Osteocyte (in vitro differentiated cells): Measurements from ENCODE around the gene RETREG3. TPM values are rescaled to one million over a fixed set of nuclear protein-coding genes. Genes with fewer than 3 reads are reported as not detected.
A peak's percentile ranks its signal among the peaks of the same experiment; 100 is the strongest.
"Not testable (repeated sequence)": the region's sequence is repeated elsewhere in the genome, so short reads cannot be mapped to it uniquely, and the experiment has no call there.

Experiments used
- DNase-seq: peaks from one replicate; pipeline ENCODE4 v3.0.0; 2021; ENCODE audit warnings: mixed read lengths; ENCODE audit not compliant: unreplicated experiment; ENCODE audit errors: extremely low spot score
- H3K27ac Mint-ChIP-seq: one replicate; pipeline ENCODE4 v1.8.0; 2021; ENCODE audit warnings: mild to moderate bottlenecking, mixed read lengths; ENCODE audit not compliant: unreplicated experiment
- H3K27me3 Mint-ChIP-seq: one replicate; pipeline ENCODE4 v1.8.0; 2021; ENCODE audit warnings: mixed read lengths; ENCODE audit not compliant: unreplicated experiment
- H3K36me3 Mint-ChIP-seq: one replicate; pipeline ENCODE4 v1.8.0; 2021; ENCODE audit warnings: mixed read lengths; ENCODE audit not compliant: unreplicated experiment
- H3K4me1 Mint-ChIP-seq: one replicate; pipeline ENCODE4 v1.8.0; 2021; ENCODE audit warnings: mixed read lengths; ENCODE audit not compliant: unreplicated experiment
- H3K4me3 Mint-ChIP-seq: one replicate; pipeline ENCODE4 v1.8.0; 2021; ENCODE audit warnings: mild to moderate bottlenecking, moderate library complexity, mixed read lengths; ENCODE audit not compliant: unreplicated experiment
- H3K9me3 Mint-ChIP-seq: one replicate; pipeline ENCODE4 v1.8.0; 2021; ENCODE audit warnings: mixed read lengths; ENCODE audit not compliant: unreplicated experiment
- total RNA-seq: library from RNA; stranded (reverse); gene quantifications from 2 replicates; pipeline ENCODE4 v1.2.1, GENCODE V29; 2021
- TF ChIP-seq, protein P1 (sequence below): fragments of 200-600 bp; sonication (generic); IDR thresholded peaks from 2 replicates; pipeline ENCODE4 v1.5.0; 2021; ENCODE audit warnings: antibody characterized with exemption, mild to moderate bottlenecking, moderate library complexity

Gene RETREG3
- total RNA-seq, 1 donor from 2014 or later: 80.1 TPM

DNA sequence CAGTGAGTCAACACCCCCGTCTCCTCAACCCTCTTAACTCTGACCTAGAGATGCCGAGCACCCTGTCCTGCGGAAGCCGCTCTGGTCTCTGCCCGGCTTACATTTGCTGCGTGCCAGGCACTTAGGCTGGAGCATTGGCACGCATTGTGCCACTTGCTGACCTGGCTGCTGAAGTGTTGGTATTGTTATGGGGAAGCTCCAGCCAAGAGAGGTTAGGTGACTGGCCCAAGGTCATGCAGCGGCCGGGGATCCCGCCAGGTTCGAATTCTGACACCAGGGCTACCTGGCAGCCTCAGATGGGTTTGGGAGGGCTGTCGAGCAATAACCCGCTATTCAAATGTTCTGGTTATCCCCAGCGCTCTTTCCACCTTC lies 61.5 kb downstream of the RETREG3 start:
- Mint-ChIP-seq H3K4me1 (peaks cover 3% of the 10 kb centered on the region), H3K27me3 (no peaks in the 10 kb centered on the region), H3K9me3 (no peaks in the 10 kb centered on the region), H3K36me3 (peaks cover 10% of the 10 kb centered on the region), H3K27ac (no peak overlapping the region), H3K4me3 (no peak overlapping the region)
- TF ChIP-seq, protein P1, sequence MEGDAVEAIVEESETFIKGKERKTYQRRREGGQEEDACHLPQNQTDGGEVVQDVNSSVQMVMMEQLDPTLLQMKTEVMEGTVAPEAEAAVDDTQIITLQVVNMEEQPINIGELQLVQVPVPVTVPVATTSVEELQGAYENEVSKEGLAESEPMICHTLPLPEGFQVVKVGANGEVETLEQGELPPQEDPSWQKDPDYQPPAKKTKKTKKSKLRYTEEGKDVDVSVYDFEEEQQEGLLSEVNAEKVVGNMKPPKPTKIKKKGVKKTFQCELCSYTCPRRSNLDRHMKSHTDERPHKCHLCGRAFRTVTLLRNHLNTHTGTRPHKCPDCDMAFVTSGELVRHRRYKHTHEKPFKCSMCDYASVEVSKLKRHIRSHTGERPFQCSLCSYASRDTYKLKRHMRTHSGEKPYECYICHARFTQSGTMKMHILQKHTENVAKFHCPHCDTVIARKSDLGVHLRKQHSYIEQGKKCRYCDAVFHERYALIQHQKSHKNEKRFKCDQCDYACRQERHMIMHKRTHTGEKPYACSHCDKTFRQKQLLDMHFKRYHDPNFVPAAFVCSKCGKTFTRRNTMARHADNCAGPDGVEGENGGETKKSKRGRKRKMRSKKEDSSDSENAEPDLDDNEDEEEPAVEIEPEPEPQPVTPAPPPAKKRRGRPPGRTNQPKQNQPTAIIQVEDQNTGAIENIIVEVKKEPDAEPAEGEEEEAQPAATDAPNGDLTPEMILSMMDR: no peak
- DNase-seq: no peak

DNA sequence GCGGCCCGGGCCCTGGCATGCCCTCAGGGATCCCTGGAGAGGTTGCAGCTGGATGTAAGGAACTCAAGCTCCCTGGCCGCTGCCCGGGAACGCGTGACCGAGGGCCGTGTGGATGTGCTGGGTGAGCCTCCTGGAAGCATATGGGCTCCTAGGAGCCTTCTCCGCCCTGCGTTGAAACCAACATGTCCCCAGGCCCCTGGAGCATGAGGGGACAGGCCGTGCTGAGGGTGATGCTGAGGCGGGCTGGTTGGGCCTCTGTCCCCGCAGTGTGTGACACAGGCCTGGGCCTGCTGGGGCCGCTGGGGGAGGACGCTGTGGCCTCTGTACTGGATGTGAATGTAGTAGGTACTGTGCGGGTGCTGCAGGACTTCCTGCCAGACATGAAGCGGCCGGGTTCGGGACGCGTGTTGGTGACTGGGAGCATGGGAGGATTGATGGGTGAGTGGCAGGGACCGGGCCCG lies 62.1 kb downstream of the RETREG3 start:
- Mint-ChIP-seq H3K27me3 (no peaks in the 10 kb centered on the region), H3K36me3 (peaks cover 10% of the 10 kb centered on the region), H3K27ac (no peak overlapping the region), H3K4me3 (no peak overlapping the region), H3K9me3 (no peaks in the 10 kb centered on the region), H3K4me1 (peaks cover 3% of the 10 kb centered on the region)
- TF ChIP-seq, protein P1: no peak
- no peak for DNase-seq

DNA sequence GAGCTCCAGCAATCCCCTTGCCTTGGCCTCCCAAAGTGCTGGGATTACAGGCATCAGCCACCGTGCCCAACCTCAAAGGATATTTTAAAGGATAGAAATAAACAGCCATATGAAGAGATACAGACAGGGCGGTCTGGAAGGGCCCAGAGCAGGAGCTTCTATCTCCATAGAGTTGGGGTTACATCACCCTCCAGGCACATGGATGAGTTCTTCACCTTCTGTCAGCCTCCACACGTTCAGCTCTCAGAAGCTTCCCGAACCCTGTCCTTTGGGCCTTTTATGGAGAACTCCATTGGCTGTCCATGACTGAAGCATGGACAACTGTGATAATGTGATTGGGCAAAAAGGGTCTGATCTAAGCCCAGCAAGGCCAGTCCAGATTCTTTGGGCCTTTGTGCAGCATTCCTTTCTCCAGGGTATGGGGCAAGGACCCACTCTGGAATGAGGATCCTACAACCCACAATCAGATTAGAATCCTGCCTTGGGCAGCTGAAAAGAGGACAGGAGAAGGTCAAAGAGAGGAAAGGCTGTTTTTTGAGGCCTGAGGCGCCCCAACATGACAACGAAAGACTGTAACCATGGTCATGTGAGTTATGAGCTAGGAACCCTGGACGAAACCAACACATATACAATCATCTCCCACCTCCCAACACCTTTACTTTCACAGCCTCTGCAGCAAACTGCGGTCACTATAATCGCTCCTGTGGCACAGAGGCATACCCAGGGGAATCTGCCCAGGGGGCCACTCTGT lies 63.2 kb downstream of the RETREG3 start:
- not testable (repeated sequence) for H3K27me3 Mint-ChIP-seq, H3K9me3 Mint-ChIP-seq, H3K4me3 Mint-ChIP-seq, H3K36me3 Mint-ChIP-seq, DNase-seq, H3K4me1 Mint-ChIP-seq
- H3K27ac Mint-ChIP-seq: peak overlapping the region; percentile 34

- DNase-seq: no peak
- H3K36me3 Mint-ChIP-seq: peaks cover 6% of the 10 kb centered on the region
- H3K4me1 Mint-ChIP-seq: no peaks in the 10 kb centered on the region
- H3K27me3 Mint-ChIP-seq: no peaks in the 10 kb centered on the region
- no peak overlapping the region for H3K4me3 Mint-ChIP-seq
- TF ChIP-seq, protein P1: no peak
- H3K27ac Mint-ChIP-seq: peak overlapping the region; percentile 18
- no peaks in the 10 kb centered on the region for H3K9me3 Mint-ChIP-seq
These were observed 64.3 kb downstream of the RETREG3 start for GRCh38 chr17:42544874-42545283.

DNA sequence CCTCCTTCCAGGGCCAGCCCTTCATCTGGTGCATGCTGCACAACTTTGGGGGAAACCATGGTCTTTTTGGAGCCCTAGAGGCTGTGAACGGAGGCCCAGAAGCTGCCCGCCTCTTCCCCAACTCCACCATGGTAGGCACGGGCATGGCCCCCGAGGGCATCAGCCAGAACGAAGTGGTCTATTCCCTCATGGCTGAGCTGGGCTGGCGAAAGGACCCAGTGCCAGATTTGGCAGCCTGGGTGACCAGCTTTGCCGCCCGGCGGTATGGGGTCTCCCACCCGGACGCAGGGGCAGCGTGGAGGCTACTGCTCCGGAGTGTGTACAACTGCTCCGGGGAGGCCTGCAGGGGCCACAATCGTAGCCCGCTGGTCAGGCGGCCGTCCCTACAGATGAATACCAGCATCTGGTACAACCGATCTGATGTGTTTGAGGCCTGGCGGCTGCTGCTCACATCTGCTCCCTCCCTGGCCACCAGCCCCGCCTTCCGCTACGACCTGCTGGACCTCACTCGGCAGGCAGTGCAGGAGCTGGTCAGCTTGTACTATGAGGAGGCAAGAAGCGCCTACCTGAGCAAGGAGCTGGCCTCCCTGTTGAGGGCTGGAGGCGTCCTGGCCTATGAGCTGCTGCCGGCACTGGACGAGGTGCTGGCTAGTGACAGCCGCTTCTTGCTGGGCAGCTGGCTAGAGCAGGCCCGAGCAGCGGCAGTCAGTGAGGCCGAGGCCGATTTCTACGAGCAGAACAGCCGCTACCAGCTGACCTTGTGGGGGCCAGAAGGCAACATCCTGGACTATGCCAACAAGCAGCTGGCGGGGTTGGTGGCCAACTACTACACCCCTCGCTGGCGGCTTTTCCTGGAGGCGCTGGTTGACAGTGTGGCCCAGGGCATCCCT lies 65.7 kb downstream of the RETREG3 start:
- no peaks in the 10 kb centered on the region for H3K9me3 Mint-ChIP-seq
- H3K36me3 Mint-ChIP-seq: peaks cover 11% of the 10 kb centered on the region
- H3K27me3 Mint-ChIP-seq: no peaks in the 10 kb centered on the region
- H3K4me3 Mint-ChIP-seq: no peak overlapping the region
- no peak for DNase-seq
- H3K27ac Mint-ChIP-seq: no peak overlapping the region
- peaks cover 5% of the 10 kb centered on the region for H3K4me1 Mint-ChIP-seq
- TF ChIP-seq, protein P1: no peak
